Rectal smooth muscle tissue (tissue), 1 donor: ENCODE measurements around the gene CAPN9.
"Not testable (repeated sequence)": the region's sequence is repeated elsewhere in the genome, so short reads cannot be mapped to it uniquely, and the experiment has no call there.

ENCODE experiments used
- H3K27ac ChIP-seq: one replicate; pipeline ENCODE4 v1.7.0; 2013; ENCODE audit warnings: low read depth, low read length, inconsistent platforms
- H3K27me3 ChIP-seq: one replicate; pipeline ENCODE4 v1.7.0; 2013; ENCODE audit warnings: low read length; ENCODE audit not compliant: control insufficient read depth, insufficient read depth
- H3K36me3 ChIP-seq: one replicate; pipeline ENCODE4 v1.7.0; 2013; ENCODE audit warnings: low read length; ENCODE audit not compliant: control insufficient read depth, insufficient read depth
- H3K4me1 ChIP-seq: one replicate; pipeline ENCODE4 v1.7.0; 2013; ENCODE audit warnings: low read length; ENCODE audit not compliant: control insufficient read depth, insufficient read depth
- H3K4me3 ChIP-seq: one replicate; pipeline ENCODE4 v1.7.0; 2013; ENCODE audit warnings: low read length
- H3K9ac ChIP-seq: one replicate; pipeline ENCODE4 v1.7.0; 2013; ENCODE audit warnings: low read length

CAPN9 gene

GRCh38 chr1:230754796-230755195 is 7.6 kb downstream of the CAPN9 start:
- Histone ChIP-seq H3K4me1 (no peaks in the 10 kb centered on the region), H3K4me3 (no peak overlapping the region), H3K27me3 (no peaks in the 10 kb centered on the region)

GRCh38 chr1:230757856-230758708 is 10.9 kb downstream of the CAPN9 start:
- no peaks in the 10 kb centered on the region for H3K36me3 ChIP-seq
- H3K27me3 ChIP-seq: no peaks in the 10 kb centered on the region
- no peak overlapping the region for H3K4me3 ChIP-seq
- no peak overlapping the region for H3K9ac ChIP-seq
- no peaks in the 10 kb centered on the region for H3K4me1 ChIP-seq
- H3K27ac ChIP-seq: no peak overlapping the region

More at GRCh38 chr1:230754796-230755195, 7.6 kb downstream of the CAPN9 start:
- no peak overlapping the region for H3K27ac ChIP-seq
- H3K36me3 ChIP-seq: no peaks in the 10 kb centered on the region
- H3K9ac ChIP-seq: no peak overlapping the region

GRCh38 chr1:230758709-230759368 is 11.7 kb downstream of the CAPN9 start:
- H3K27ac ChIP-seq: no peak overlapping the region
- H3K4me1 ChIP-seq: no peaks in the 10 kb centered on the region
- H3K9ac ChIP-seq: no peak overlapping the region
- H3K4me3 ChIP-seq: no peak overlapping the region
- no peaks in the 10 kb centered on the region for H3K27me3 ChIP-seq
- no peaks in the 10 kb centered on the region for H3K36me3 ChIP-seq

- Histone ChIP-seq H3K27ac (no peak overlapping the region), H3K36me3 (no peaks in the 10 kb centered on the region), H3K9ac (no peak overlapping the region), H3K4me3 (no peak overlapping the region), H3K4me1 (no peaks in the 10 kb centered on the region), H3K27me3 (no peaks in the 10 kb centered on the region)
Measured at GRCh38 chr1:230759369-230760065, 12.3 kb downstream of the CAPN9 start.

- Histone ChIP-seq H3K27ac (no peak overlapping the region), H3K4me3 (no peak overlapping the region), H3K4me1 (no peaks in the 10 kb centered on the region), H3K27me3 (no peaks in the 10 kb centered on the region), H3K36me3 (no peaks in the 10 kb centered on the region), H3K9ac (no peak overlapping the region)
Measured at GRCh38 chr1:230760360-230760827, 13.2 kb downstream of the CAPN9 start.

GRCh38 chr1:230761443-230762167 is 14.4 kb downstream of the CAPN9 start:
- Histone ChIP-seq H3K27me3 (no peaks in the 10 kb centered on the region), H3K9ac (no peak overlapping the region), H3K27ac (no peak overlapping the region), H3K4me1 (no peaks in the 10 kb centered on the region), H3K36me3 (no peaks in the 10 kb centered on the region), H3K4me3 (no peak overlapping the region)

- H3K4me1 ChIP-seq: no peaks in the 10 kb centered on the region
- H3K4me3 ChIP-seq: no peak overlapping the region
- no peak overlapping the region for H3K9ac ChIP-seq
- no peak overlapping the region for H3K27ac ChIP-seq
- no peaks in the 10 kb centered on the region for H3K27me3 ChIP-seq
- H3K36me3 ChIP-seq: no peaks in the 10 kb centered on the region
Measured at GRCh38 chr1:230763927-230764591, 16.9 kb downstream of the CAPN9 start.

GRCh38 chr1:230766318-230766717 is 19.1 kb downstream of the CAPN9 start:
- Histone ChIP-seq H3K27ac (no peak overlapping the region), H3K27me3 (no peaks in the 10 kb centered on the region), H3K9ac (no peak overlapping the region), H3K36me3 (no peaks in the 10 kb centered on the region), H3K4me3 (no peak overlapping the region), H3K4me1 (no peaks in the 10 kb centered on the region)

GRCh38 chr1:230767859-230768612 is 20.8 kb downstream of the CAPN9 start:
- H3K27me3 ChIP-seq, H3K9ac ChIP-seq, H3K4me3 ChIP-seq, H3K36me3 ChIP-seq, H3K4me1 ChIP-seq, H3K27ac ChIP-seq: not testable (repeated sequence)

- Histone ChIP-seq H3K27ac (no peak overlapping the region), H3K36me3 (no peaks in the 10 kb centered on the region), H3K4me1 (no peaks in the 10 kb centered on the region)
Measured at GRCh38 chr1:230768903-230769570, 21.8 kb downstream of the CAPN9 start.

GRCh38 chr1:230770317-230770716 is 23.1 kb downstream of the CAPN9 start:
- no peak overlapping the region for H3K4me3 ChIP-seq
- H3K4me1 ChIP-seq: no peaks in the 10 kb centered on the region
- H3K9ac ChIP-seq: no peak overlapping the region
- H3K36me3 ChIP-seq: no peaks in the 10 kb centered on the region
- H3K27ac ChIP-seq: no peak overlapping the region
- H3K27me3 ChIP-seq: no peaks in the 10 kb centered on the region

More at GRCh38 chr1:230768903-230769570, 21.8 kb downstream of the CAPN9 start:
- Histone ChIP-seq H3K27me3 (no peaks in the 10 kb centered on the region), H3K4me3 (no peak overlapping the region), H3K9ac (no peak overlapping the region)
